ENCODE results near the gene WNT3A. TPM values are rescaled to one million over a fixed set of nuclear protein-coding genes. Genes with fewer than 3 reads are reported as not detected.

Gene WNT3A
- total and polyA plus RNA-seq, 2 experiments from 2014 or later: 0.07 to 0.65 TPM

- Mint-ChIP-seq H3K4me1 (peaks cover 43% of the 10 kb centered on the region), H3K4me3 (peak overlapping the region; percentile 98), H3K9me3 (no peaks in the 10 kb centered on the region), H3K27me3 (ENCODE audit: insufficient read depth, low read depth, poor library complexity) (peaks cover 25% of the 10 kb centered on the region), H3K27ac (0 out of 2 replicates have a peak overlapping the region, but pooled peaks have one; percentile 54), H3K36me3 (ENCODE audit: low read depth) (peaks cover 24% of the 10 kb centered on the region)
- Histone ChIP-seq H3K36me3 (ENCODE audit: insufficient read depth) (no peaks in the 10 kb centered on the region), H3K9me2 (ENCODE audit: insufficient read depth) (no peaks in the 10 kb centered on the region), H4K20me1 (replicated peaks; ENCODE audit: insufficient read depth) (peaks cover 66% of the 10 kb centered on the region), H3F3A (replicated peaks; ENCODE audit: low read depth) (no peaks in the 10 kb centered on the region), H3K4me2 (peak overlapping the region; percentile 99), H2AFZ (no peak overlapping the region), H3K27ac (ENCODE audit: low read depth) (no peak overlapping the region), H3K27me3 (ENCODE audit: insufficient read depth) (peaks cover 20% of the 10 kb centered on the region), H3K4me3 (peak overlapping the region; percentile 93), H3K4me1 (ENCODE audit: insufficient read depth) (peaks cover 23% of the 10 kb centered on the region), H3K79me2 (replicated peaks; ENCODE audit: insufficient read depth) (peaks cover 70% of the 10 kb centered on the region)
- ATAC-seq (no peak), DNase-seq (ENCODE audit: low spot score) (no peak)
- no peak for TF ChIP-seq ETS1 (IDR thresholded peaks at IDR 0.05)
Measured at GRCh38 chr1:228084797-228085196, 78.0 kb downstream of the WNT3A start.

- H3K4me3 ChIP-seq: 0 out of 2 replicates have a peak overlapping the region, but pooled peaks have one; percentile 93
- Mint-ChIP-seq H3K27ac (0 out of 2 replicates have a peak overlapping the region, but pooled peaks have one; percentile 54), H3K9me3 (no peaks in the 10 kb centered on the region), H3K4me1 (peaks cover 45% of the 10 kb centered on the region), H3K27me3 (ENCODE audit: insufficient read depth, low read depth, poor library complexity) (peaks cover 22% of the 10 kb centered on the region), H3K36me3 (ENCODE audit: low read depth) (peaks cover 24% of the 10 kb centered on the region), H3K4me3 (peak overlapping the region; percentile 98)
- H3K27me3 ChIP-seq (ENCODE audit: insufficient read depth): peaks cover 15% of the 10 kb centered on the region
- peaks cover 23% of the 10 kb centered on the region for H3K4me1 ChIP-seq (ENCODE audit: insufficient read depth)
- no peaks in the 10 kb centered on the region for H3F3A ChIP-seq (replicated peaks; ENCODE audit: low read depth)
- peak overlapping the region; percentile 20; the same call in 1 of the 2 replicates for H3K4me2 ChIP-seq
- TF ChIP-seq CTCF (conservative IDR thresholded peaks at IDR 0.05; ENCODE audit: low read depth in 2 of 2) (no peak), ZNF114 (CRISPR knock-in tag; IDR thresholded peaks at IDR 0.05) (no peak), NANOG (IDR thresholded peaks at IDR 0.05; ENCODE audit: borderline replicate concordance) (no peak), STAT1 (IDR thresholded peaks at IDR 0.05; ENCODE audit: unreplicated experiment) (no peak), ETS1 (IDR thresholded peaks at IDR 0.05) (no peak), REST (IDR thresholded peaks at IDR 0.05; ENCODE audit: unreplicated experiment) (no peak), JUNB (IDR thresholded peaks at IDR 0.05; ENCODE audit: unreplicated experiment) (no peak), EZH2 (IDR thresholded peaks at IDR 0.05; ENCODE audit: low read depth, unreplicated experiment) (no peak)
- H3K9me2 ChIP-seq (ENCODE audit: insufficient read depth): no peaks in the 10 kb centered on the region
- H4K20me1 ChIP-seq (replicated peaks; ENCODE audit: insufficient read depth): peaks cover 70% of the 10 kb centered on the region
- H3K79me2 ChIP-seq (replicated peaks; ENCODE audit: insufficient read depth): peaks cover 76% of the 10 kb centered on the region
- ATAC-seq: no peak
- DNase-seq (ENCODE audit: low spot score): peak; percentile 37
- no peak overlapping the region for H2AFZ ChIP-seq
- H3K36me3 ChIP-seq (ENCODE audit: insufficient read depth): no peaks in the 10 kb centered on the region
- H3K27ac ChIP-seq (ENCODE audit: low read depth): no peak overlapping the region
Measured at GRCh38 chr1:228085287-228085951, 78.6 kb downstream of the WNT3A start.

Data from GM23338 (cell line).